ENCODE measurements around the gene DCP1B.

The DCP1B gene

GRCh38 chr12:1917172-1918070, 86.8 kb downstream of the DCP1B start:
- no peaks in the 10 kb centered on the region for H3F3A ChIP-seq (ENCODE audit: insufficient read depth)
- H3K9me3 ChIP-seq (ENCODE audit: insufficient read depth, low read length), result no peaks in the 10 kb centered on the region
- no peak overlapping the region for H3K4me3 ChIP-seq (ENCODE audit: insufficient read depth, low read length, poor library complexity, severe bottlenecking)
- no peaks in the 10 kb centered on the region for H3K9me2 ChIP-seq (replicated peaks; ENCODE audit: insufficient read depth, low read length)
- no peak overlapping the region for H3K4me2 ChIP-seq (ENCODE audit: low read depth, low read length, poor library complexity, severe bottlenecking)
- TF ChIP-seq CTCF (IDR thresholded peaks at IDR 0.05; ENCODE audit: insufficient read depth, low read length, poor library complexity, severe bottlenecking) (no peak), EZH2phosphoT487 (conservative IDR thresholded peaks at IDR 0.05; ENCODE audit: low read length) (0 out of 2 replicates have a peak, but pooled peaks have one; percentile 12)
- no peaks in the 10 kb centered on the region for H3K79me2 ChIP-seq (ENCODE audit: insufficient read depth, low read length)
- no peaks in the 10 kb centered on the region for H3K27me3 ChIP-seq (ENCODE audit: low read length)
- H3K27ac ChIP-seq (ENCODE audit: low read depth, low read length), result no peak overlapping the region
- no peak overlapping the region for H2AFZ ChIP-seq (ENCODE audit: low read depth, low read length, severe bottlenecking)
- H4K20me1 ChIP-seq (ENCODE audit: low read depth, low read length), result no peaks in the 10 kb centered on the region
- H3K36me3 ChIP-seq (ENCODE audit: low read length), result no peaks in the 10 kb centered on the region
- H3K9ac ChIP-seq (ENCODE audit: low read length), result no peak overlapping the region

- Histone ChIP-seq H2AFZ (ENCODE audit: low read depth, low read length, severe bottlenecking) (no peak overlapping the region), H3K27ac (ENCODE audit: low read depth, low read length) (no peak overlapping the region), H3K79me2 (ENCODE audit: insufficient read depth, low read length) (no peaks in the 10 kb centered on the region), H3K27me3 (ENCODE audit: low read length) (no peaks in the 10 kb centered on the region), H3K9me3 (ENCODE audit: insufficient read depth, low read length) (no peaks in the 10 kb centered on the region), H3K4me3 (ENCODE audit: insufficient read depth, low read length, poor library complexity, severe bottlenecking) (no peak overlapping the region), H3K4me2 (ENCODE audit: low read depth, low read length, poor library complexity, severe bottlenecking) (no peak overlapping the region), H3K9me2 (replicated peaks; ENCODE audit: insufficient read depth, low read length) (no peaks in the 10 kb centered on the region), H4K20me1 (ENCODE audit: low read depth, low read length) (no peaks in the 10 kb centered on the region), H3K36me3 (ENCODE audit: low read length) (no peaks in the 10 kb centered on the region), H3K9ac (ENCODE audit: low read length) (no peak overlapping the region), H3F3A (ENCODE audit: insufficient read depth) (no peaks in the 10 kb centered on the region)
- TF ChIP-seq EZH2phosphoT487 (conservative IDR thresholded peaks at IDR 0.05; ENCODE audit: low read length) (no peak), CTCF (IDR thresholded peaks at IDR 0.05; ENCODE audit: insufficient read depth, low read length, poor library complexity, severe bottlenecking) (no peak)
These were observed 87.7 kb downstream of the DCP1B start for GRCh38 chr12:1916371-1917171.

GRCh38 chr12:1915082-1915968, 88.9 kb downstream of the DCP1B start:
- Histone ChIP-seq H3K36me3 (ENCODE audit: low read length) (no peaks in the 10 kb centered on the region), H3K9ac (ENCODE audit: low read length) (no peak overlapping the region), H3K9me3 (ENCODE audit: insufficient read depth, low read length) (no peaks in the 10 kb centered on the region), H2AFZ (ENCODE audit: low read depth, low read length, severe bottlenecking) (no peak overlapping the region), H3K9me2 (replicated peaks; ENCODE audit: insufficient read depth, low read length) (no peaks in the 10 kb centered on the region), H4K20me1 (ENCODE audit: low read depth, low read length) (no peaks in the 10 kb centered on the region), H3K4me3 (ENCODE audit: insufficient read depth, low read length, poor library complexity, severe bottlenecking) (no peak overlapping the region), H3K79me2 (ENCODE audit: insufficient read depth, low read length) (no peaks in the 10 kb centered on the region), H3K27ac (ENCODE audit: low read depth, low read length) (no peak overlapping the region), H3K4me2 (ENCODE audit: low read depth, low read length, poor library complexity, severe bottlenecking) (no peak overlapping the region), H3F3A (ENCODE audit: insufficient read depth) (no peaks in the 10 kb centered on the region), H3K27me3 (ENCODE audit: low read length) (no peaks in the 10 kb centered on the region)
- no peak for TF ChIP-seq EZH2phosphoT487 (conservative IDR thresholded peaks at IDR 0.05; ENCODE audit: low read length)
- TF ChIP-seq CTCF (IDR thresholded peaks at IDR 0.05; ENCODE audit: insufficient read depth, low read length, poor library complexity, severe bottlenecking), result no peak

Data from SU-DHL-6 (cell line).